GM21529 (cell line): ENCODE data around the gene FMO1.
"Not testable (repeated sequence)": the region's sequence is repeated elsewhere in the genome, so short reads cannot be mapped to it uniquely, and the experiment has no call there.

Experiments used
- ATAC-seq: cut with Tn5 transposase; IDR thresholded peaks from one replicate; pipeline ENCODE4 v1.9.1; 2021; ENCODE audit not compliant: unreplicated experiment

Gene FMO1

DNA sequence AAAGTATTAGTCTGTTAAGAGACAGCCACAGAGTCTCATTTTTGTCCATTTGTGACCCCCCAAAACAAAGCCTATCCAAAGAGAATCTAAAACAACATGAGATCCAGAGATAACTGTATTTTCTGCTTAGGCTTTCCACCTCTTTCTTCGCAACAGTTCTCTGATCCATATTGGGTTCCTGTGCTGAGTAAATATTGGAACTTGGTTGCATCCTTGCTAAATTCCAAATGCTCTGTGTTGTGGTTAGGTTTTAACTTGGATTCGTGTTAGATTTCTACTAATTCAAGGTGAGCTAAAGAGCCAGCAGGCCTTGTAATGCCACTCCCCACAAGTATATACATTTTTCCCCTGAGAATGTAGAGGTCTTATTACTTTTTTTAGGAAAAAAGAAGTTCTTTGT lies 29.2 kb downstream of the FMO1 start:
- ATAC-seq: no peak

DNA sequence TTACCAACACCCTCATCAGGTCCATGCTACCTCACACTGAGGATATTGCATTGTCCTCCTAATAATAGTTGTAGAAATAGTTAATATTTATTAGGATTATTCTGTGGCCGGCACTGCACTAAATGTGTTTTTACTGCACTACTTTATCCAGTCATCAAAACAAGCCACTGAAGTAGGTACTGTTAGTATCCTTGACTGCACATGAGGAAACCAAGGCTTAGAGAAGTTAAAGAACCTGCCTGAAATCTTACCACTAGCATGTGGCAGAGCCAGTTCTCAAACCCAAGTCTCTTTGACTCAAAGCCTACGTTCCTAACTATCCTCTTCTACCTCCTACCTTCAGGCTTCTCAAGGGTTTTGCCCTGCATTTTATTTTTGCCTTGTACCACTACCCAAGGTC lies 30.9 kb downstream of the FMO1 start:
- ATAC-seq: no peak

DNA sequence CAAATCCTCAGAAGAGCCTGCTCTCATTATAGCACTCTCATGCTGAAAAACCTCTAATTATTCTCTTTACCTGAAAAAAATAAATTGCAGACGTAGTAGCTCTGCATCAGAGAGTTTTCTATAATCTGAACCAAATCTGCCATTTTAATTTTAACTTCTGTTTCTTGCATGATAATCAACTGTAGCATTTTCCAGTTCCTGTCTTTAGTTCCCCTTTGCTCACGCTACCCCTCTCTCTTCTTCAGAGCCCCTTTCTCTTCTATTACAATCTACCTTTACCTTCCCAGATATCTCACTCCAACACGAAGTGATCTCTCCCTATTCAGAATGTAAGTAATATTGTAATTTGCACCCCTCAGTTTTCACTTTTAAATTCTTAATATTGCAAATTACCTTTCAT lies 31.4 kb downstream of the FMO1 start:
- no peak for ATAC-seq

DNA sequence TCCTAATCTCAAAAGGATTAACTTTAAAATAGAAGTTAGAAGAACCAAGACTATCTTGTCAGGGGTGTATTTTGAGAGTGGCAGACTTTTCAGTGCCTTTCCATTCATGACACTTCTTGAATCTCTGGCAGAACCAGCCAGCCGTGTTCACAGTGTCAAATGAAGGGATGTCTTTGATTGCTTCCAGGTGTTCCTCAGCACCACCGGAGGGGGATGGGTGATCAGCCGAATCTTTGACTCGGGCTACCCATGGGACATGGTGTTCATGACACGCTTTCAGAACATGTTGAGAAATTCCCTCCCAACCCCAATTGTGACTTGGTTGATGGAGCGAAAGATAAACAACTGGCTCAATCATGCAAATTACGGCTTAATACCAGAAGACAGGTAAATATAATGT lies 32.3 kb downstream of the FMO1 start:
- no peak for ATAC-seq

DNA sequence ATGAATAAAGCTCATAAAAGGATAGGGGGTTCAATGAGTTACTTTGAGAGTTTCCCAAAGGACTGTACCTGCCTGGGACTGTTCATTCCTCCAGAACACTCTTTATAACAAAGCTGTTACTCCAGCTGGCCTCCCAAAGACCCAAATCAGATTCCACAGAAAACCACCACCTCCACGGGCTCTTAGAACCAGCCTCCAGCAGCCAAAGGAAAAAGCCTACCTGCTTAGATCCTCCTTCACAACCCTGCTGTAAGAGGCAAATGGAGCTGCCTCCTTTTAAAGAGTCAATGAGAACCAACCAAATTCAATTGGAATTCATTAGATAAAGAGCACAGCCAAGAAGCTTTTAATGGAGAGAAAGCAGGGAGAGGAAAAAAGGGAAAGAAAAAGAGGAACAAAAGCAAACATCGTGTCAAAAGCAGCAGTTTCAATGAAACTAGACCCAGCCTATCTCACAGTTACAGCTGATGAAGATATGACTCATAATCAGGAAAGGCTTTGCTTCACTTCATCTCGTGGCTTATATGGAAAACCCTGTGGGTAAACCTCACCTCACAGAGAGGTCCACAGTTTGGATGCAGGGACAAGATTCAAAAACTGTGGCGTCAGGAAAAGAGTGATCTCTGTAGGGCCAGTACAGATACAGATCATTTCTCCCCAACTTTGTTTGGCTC lies 37.9 kb downstream of the FMO1 start:
- peak; percentile 81 for ATAC-seq

DNA sequence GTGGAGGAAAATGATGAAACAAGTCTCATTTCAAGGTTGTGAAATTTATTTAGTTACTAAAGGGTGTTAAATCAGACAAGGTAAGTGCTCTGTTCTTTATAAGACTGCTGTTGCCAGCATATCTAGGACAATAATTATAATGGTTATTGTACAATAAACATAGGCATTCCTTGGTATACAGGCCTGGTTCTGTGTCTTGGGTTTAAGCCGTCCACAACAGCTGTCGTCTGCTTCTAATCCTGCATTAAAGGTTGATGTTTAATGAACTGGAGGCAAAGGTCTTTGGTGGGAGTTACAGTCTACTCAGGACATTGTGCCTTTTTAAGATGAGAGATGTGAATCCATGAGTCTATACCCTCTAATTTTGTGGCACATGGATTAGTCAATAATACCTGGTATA lies 42.3 kb downstream of the FMO1 start:
- no peak for ATAC-seq

DNA sequence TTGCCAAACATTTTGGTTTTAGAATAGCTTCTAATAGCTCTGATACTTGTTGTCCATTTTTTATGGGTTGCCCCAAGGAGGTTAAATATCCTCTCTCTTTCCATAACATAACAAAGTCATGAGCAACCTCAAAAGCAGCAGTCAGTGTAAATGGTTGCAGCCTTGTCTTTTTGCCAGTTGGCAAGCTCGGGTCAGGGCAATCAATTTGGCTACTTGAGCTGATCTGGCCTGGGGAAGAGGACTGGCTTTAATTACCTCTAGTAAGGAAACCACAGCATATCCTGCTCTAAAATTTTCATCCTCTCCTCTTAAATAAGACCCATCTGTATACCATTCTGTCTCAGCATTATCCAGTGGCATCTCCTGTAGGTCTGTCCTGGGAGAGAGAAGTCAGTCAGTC lies 44.5 kb downstream of the FMO1 start:
- no peak for ATAC-seq

DNA sequence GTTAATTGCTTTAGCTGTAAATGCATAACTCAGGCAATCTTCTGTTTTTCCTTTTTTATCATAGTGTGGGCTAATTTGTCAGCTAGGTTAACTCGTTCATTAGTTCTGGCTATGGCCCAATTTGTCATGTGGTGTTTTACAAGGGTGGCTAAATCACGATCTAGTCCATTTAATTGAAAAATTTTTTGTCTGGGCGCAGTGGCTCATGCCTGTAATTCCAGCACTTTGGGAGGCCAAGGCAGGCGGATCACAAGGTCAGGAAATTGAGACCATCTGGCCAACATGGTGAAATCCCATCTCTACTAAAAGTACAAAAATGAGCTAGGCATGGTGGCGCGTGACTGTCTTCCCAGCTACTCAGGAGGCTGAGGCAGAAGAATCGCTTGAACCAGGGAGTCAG lies 47.1 kb downstream of the FMO1 start:
- ATAC-seq: not testable (repeated sequence)

DNA sequence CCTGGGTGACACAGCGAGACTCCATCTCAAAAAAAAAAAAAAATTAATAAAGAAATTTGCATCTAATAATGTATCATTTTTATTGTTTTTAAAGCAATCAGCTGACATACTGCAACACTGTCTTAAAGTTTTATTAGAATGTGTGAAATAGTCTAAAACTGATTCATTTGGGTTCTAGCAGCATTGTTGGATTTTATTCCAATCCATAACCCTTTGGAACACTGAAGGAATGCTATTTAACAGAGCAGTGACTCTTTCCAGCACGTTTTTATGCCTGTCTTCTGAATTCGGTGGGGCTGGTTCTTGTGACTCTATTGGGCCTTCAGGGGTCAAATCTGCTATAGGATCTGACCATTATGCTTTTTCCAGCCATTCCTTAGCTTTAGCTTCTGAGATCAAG lies 47.5 kb downstream of the FMO1 start:
- ATAC-seq: no peak

DNA sequence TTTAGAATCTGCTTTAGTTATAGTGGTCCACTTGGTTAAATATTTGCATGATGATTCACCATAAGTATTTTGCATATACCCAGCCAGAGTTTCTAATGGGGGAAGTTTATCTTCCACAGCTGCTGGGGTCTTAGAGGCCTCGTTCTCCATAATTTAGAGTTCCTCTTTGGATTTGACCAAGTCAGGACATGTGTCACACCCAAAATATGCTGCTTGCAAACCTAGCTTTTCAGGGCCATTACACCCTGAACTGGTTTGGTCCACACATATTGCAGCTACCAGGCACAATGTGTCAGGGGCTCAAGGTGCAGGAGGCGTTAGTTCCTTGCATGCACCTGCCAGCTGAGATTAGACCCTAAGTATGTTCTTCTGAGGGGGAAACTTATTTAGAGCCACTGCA lies 48.6 kb downstream of the FMO1 start:
- no peak for ATAC-seq

DNA sequence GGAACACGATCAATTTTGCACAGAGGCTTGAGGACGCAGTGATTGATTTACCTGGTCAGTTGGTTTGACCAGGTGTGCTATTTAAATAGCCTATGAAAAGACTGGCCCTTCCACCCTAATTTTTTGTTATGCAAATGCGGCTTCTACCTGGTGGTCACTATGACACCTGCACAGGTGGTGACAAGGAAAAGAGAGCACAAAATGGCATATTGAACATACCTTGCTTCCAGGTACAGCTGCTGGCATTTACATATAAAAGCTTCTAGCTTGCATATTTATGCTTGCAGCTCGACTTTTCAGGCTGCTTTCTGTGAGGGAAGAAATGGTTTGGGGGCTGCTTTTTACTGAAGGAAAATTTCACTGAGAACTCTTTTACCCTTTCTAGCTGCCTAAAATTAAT lies 50.4 kb downstream of the FMO1 start:
- ATAC-seq: no peak

DNA sequence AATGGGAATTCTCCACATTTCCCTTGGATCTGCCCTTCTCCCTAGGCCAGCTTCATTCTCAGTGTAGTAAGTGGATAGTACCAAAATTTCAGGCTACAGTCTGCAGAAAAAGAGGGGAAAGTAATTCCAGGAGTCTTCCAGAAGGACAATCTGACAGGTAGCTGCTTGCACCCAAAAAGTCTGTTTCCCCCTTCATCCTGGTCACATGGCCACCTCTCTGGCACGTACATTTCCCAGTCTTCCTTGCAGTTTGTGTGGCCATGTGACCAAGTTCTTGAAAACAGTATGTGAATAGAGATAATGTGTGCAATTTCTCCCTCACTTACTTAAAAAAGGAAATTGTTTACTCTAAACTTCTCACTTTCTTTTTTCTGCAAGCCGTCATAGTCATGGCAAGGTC lies 51.0 kb downstream of the FMO1 start:
- ATAC-seq: no peak

DNA sequence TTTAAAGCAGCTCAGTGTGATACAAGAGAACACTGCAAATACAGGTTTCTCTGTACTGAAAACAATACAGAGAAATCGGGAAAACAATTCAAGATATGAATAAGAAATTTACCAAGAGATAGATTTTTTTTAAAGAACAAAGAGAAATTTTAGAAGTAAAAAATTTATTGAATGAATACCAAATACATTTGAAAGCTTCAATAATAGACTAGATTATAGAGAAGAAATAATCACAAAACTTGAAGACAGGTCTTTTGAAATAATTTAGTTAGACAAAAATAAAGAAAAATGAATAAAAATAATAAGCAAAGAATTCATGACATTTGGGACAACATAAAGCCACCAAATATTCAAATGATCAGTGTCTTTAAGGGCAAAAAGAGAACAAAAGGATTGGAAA lies 52.1 kb downstream of the FMO1 start:
- ATAC-seq: no peak

DNA sequence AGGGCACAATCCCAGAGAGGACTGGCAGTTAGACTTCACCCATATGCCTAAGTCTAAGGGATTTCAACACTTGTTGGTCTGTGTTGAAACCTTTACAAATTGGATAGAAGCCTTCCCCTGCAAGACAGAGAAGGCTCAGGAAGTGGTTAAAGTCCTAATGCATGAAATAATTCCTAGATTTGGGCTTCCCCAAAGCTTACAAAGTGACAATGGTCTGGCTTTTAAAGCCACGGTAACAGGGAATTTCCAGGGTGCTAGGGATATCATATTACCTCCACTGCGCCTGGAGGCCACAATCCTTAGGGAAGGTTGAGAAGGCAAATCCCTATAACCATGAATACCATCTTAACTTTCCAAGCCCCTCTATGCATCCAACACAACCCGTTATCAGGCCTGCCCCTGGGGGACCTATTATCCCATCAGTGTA lies 62.4 kb downstream of the FMO1 start:
- no peak for ATAC-seq

DNA sequence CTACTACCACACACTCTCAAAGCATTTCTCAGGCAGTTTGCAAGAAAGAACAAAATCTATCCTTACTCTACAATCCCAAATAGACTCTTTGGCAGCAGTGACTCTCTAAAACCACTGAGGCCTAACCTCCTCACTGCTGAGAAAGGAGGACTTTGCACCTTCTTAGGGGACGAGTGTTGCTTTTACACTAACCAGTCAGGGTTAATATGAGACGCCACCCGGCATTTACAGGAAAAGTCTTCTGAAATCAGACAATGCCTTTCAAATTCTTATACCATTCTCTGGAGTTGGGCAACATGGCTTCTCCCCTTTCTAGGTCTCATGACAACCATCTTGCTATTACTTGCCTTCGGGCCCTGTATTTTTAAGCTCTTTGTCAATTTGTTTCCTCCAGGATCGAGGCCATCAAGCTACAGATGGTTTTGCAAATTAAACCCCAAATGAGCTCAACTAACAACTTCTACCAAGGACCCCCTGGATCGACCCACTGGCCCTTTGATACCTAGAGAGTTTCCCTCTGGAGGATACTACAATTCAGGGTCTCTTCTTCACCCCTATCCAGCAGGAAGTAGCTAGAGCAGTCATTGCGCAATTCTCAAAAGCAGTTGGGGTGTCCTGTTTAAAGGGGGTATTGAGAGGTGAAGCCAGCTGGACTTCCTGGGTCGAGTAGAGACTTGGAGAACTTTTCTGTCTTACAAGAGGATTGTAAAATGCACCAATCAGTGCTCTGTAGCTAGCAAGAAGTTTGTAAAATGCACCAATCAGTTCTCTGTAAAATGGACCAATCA lies 63.7 kb downstream of the FMO1 start:
- ATAC-seq: no peak

DNA sequence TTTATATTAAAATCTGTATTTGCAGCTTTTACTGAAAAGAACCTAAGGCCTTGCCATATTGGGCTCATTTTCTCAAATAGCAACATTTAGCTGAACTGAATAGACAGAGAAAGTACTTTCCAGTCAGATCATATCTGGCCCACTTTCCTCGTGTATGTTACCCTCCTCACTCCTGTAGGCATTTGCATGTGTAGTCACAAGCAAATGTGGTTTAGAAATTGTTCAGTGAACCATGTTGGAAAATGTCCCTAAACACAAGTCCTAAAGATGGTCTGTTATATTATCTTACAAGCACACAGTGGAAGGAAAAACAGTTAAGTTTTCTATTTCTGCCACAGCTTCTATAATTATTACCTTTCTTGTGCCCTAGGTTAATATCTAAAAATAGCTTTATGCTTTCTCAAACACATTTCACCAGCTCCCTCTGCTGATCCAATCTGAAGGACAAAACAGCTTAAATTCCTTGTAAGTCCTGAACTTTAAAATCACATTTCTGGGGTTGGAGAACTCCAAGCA lies 65.1 kb downstream of the FMO1 start:
- ATAC-seq: peak; percentile 49

DNA sequence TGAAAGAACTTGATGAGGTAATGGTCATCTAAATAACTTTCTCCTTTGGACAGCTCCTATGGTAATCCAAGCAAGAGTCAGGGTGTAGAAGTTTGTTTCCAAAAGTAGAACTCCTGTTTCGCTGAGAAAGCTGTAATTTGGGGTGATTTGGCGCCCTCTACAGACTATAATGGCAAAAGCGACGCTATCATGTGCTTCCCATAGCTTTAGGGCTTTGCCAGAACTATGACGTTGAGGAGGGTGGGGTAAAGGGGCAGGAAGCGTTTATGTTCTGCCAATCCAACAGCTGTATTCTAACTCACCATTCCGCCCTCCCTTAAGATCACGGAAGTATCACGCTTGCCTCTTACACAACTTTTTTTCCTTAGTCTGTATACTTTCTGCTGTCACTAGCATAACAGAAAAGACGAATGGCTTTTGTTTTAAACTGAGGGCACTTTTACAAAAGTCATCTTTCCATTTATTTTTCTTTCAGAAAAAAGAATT lies 65.6 kb downstream of the FMO1 start, which contains the start of gene FMO4:
Gene FMO4 (plus strand): TSS at position 349 of the 486 bp plus-strand sequence. CDS start 5,643 bp downstream, outside the sequence.
- peak; percentile 100 for ATAC-seq

DNA sequence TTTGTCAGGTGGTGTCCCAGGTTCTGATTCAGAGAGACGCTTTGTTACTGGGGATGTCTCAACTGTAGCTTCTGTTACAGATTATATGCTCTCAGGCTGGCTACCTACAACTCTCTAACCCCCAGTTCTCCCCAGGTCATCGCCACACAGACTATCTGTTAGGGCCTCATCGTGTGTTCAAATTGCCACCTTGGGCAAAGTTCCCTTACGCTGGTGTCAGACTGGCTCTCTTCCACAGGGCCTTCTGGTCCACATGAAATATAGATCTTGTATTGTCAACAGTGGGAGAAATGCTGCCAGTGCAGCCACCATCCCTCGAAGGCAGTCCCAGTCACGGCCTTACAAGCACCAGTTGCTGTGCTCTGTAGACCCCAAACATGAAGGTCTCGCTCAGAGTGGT lies 81.0 kb downstream of the FMO1 start:
- ATAC-seq: no peak

DNA sequence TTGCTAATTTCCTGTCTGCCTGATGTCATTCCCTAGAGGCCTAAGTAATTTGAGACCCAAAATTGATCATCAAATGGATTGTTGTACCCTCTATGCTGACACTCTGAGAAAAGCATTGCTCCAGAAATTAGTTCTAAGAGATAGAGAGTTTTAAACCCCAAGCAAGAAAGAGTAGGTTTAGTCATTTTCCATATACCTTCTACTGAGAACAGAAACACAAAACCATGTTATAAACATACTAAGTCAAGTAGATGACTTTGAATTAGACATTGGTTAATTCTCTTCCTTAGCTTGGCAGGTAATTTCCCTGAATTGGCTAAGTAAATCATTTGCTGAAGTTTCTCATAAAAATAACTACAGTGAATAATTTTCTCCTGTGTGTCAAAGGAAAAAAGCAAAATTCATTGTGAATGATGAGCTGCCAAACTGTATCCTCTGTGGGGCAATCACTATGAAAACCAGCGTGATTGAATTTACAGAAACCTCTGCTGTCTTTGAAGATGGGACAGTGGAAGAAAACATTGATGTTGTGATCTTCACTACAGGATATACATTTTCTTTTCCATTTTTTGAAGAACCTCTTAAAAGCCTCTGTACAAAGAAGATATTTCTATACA lies 85.8 kb downstream of the FMO1 start:
- no peak for ATAC-seq
